Measurements from ENCODE around the gene TOM1L1.

The TOM1L1 gene

GRCh38 chr17:54932711-54933110 is 32.1 kb downstream of the TOM1L1 start:
- Histone ChIP-seq H3K4me3 (ENCODE audit: low read depth, low read length) (no peak overlapping the region), H3K36me3 (ENCODE audit: control insufficient read depth in 2 of 2, insufficient read depth in 1 of 2, low read length in 2 of 2) (peaks cover 42 to 75% of the 10 kb centered on the region in 2 experiments), H3K9me3 (ENCODE audit: control insufficient read depth, insufficient read depth, low read depth, low read length) (no peaks in the 10 kb centered on the region), H3K27ac (ENCODE audit: extremely low read depth, low read depth, low read length) (no peak overlapping the region), H3K4me1 (ENCODE audit: control insufficient read depth, insufficient read depth, low read length) (peaks cover 5% of the 10 kb centered on the region; the same call in 1 of the 2 replicates)
- TF ChIP-seq ZNF76 (tag by site-specific recombination; IDR thresholded peaks at IDR 0.05; ENCODE audit: borderline replicate concordance, low read depth), result no peak
- CTCF ChIA-PET, result no interaction called here
- POLR2A ChIA-PET, result no interaction called here

GRCh38 chr17:54933921-54934320 is 33.3 kb downstream of the TOM1L1 start:
- POLR2A ChIA-PET, result no interaction called here
- no peak overlapping the region for H3K27ac ChIP-seq (ENCODE audit: extremely low read depth, low read depth, low read length)
- CTCF ChIA-PET, result no interaction called here

GRCh38 chr17:54935471-54935870 is 34.8 kb downstream of the TOM1L1 start:
- H3K4me3 ChIP-seq (ENCODE audit: low read depth, low read length), result no peak overlapping the region
- no peaks in the 10 kb centered on the region for H3K9me3 ChIP-seq (ENCODE audit: control insufficient read depth, insufficient read depth, low read depth, low read length)
- no peak for TF ChIP-seq REPIN1 (tag by site-specific recombination; IDR thresholded peaks at IDR 0.05; ENCODE audit: low read depth)
- no peak for TF ChIP-seq SCRT2 (tag by site-specific recombination; IDR thresholded peaks at IDR 0.05)
- TF ChIP-seq ZNF155 (tag by site-specific recombination; IDR thresholded peaks at IDR 0.05), result no peak
- no peak for TF ChIP-seq ZNF449 (tag by site-specific recombination; IDR thresholded peaks at IDR 0.05)
- TF ChIP-seq ZXDB (tag by site-specific recombination; IDR thresholded peaks at IDR 0.05), result no peak
- no peak for TF ChIP-seq ZNF132 (tag by site-specific recombination; IDR thresholded peaks at IDR 0.05; ENCODE audit: borderline replicate concordance)
- no peak for TF ChIP-seq ZNF488 (tag by site-specific recombination; IDR thresholded peaks at IDR 0.05)
- TF ChIP-seq TRIM28 (IDR thresholded peaks at IDR 0.05; ENCODE audit: borderline replicate concordance, low read length), result no peak
- no peak for TF ChIP-seq ZNF148 (tag by site-specific recombination; IDR thresholded peaks at IDR 0.05; ENCODE audit: borderline replicate concordance)
- ChIA-PET CTCF (no interaction called here), POLR2A (interaction anchor here (0.7 kb wide), 1 partner anchor 35 kb away, joined by 6 read pairs; no protein-coding TSS in a partner anchor)
- H3K27ac ChIP-seq (ENCODE audit: extremely low read depth, low read depth, low read length), result no peak overlapping the region
- peaks cover 44 to 73% of the 10 kb centered on the region in 2 experiments for H3K36me3 ChIP-seq (ENCODE audit: control insufficient read depth in 2 of 2, insufficient read depth in 1 of 2, low read length in 2 of 2)
- peaks cover 5% of the 10 kb centered on the region; the same call in 1 of the 2 replicates for H3K4me1 ChIP-seq (ENCODE audit: control insufficient read depth, insufficient read depth, low read length)

More at GRCh38 chr17:54933921-54934320, 33.3 kb downstream of the TOM1L1 start:
- Histone ChIP-seq H3K36me3 (ENCODE audit: control insufficient read depth in 2 of 2, insufficient read depth in 1 of 2, low read length in 2 of 2) (peaks cover 44 to 74% of the 10 kb centered on the region in 2 experiments), H3K4me1 (ENCODE audit: control insufficient read depth, insufficient read depth, low read length) (peaks cover 5% of the 10 kb centered on the region; the same call in 1 of the 2 replicates), H3K4me3 (ENCODE audit: low read depth, low read length) (no peak overlapping the region), H3K9me3 (ENCODE audit: control insufficient read depth, insufficient read depth, low read depth, low read length) (no peaks in the 10 kb centered on the region)
- TF ChIP-seq ZNF292 (tag by site-specific recombination; IDR thresholded peaks at IDR 0.05; ENCODE audit: borderline replicate concordance, low read depth) (no peak), ZNF785 (tag by site-specific recombination; IDR thresholded peaks at IDR 0.05) (no peak), MYNN (tag by site-specific recombination; IDR thresholded peaks at IDR 0.05; ENCODE audit: borderline replicate concordance) (no peak), SETDB1 (IDR thresholded peaks at IDR 0.05; ENCODE audit: insufficient read length, low read length) (no peak), ZNF677 (tag by site-specific recombination; IDR thresholded peaks at IDR 0.05) (no peak)
